K562 (cell line): ENCODE data around the gene SEMA5A. TPM values are rescaled to one million over a fixed set of nuclear protein-coding genes. Genes with fewer than 3 reads are reported as not detected.

Source experiments
- C11orf30 ChIP-seq: fragments of 450-650 bp; IDR thresholded peaks from 2 replicates; pipeline ENCODE4 v1.6.1; 2016; ENCODE audit warnings: low read depth, mild to moderate bottlenecking
- EGR1 ChIP-seq: fragments of 450-650 bp; conservative IDR thresholded peaks from 2 replicates; pipeline ENCODE4 v1.6.1; 2017; ENCODE audit warnings: mild to moderate bottlenecking
- GTF3C2 ChIP-seq: IDR thresholded peaks from 3 replicates; pipeline ENCODE4 v1.6.1; 2011; ENCODE audit warnings: borderline replicate concordance, mild to moderate bottlenecking, moderate library complexity; ENCODE audit not compliant: insufficient read length; ENCODE audit errors: extremely low read depth
- KDM4B ChIP-seq, 2 experiments: fragments of 450-650 bp in 1 of 2; sonication (generic) in 1 of 2; IDR thresholded peaks; 2 replicates each; pipeline ENCODE4 v1.6.1; 2016 to 2017; ENCODE audit warnings: borderline replicate concordance in 2 of 2, antibody characterized with exemption in 1 of 2, low read depth in 1 of 2, mild to moderate bottlenecking in 1 of 2
- MCM7 ChIP-seq, 2 experiments: fragments of 450-650 bp; IDR thresholded peaks; 2 replicates each; pipeline ENCODE4 v1.6.1; 2016 to 2018
- NCOA6 ChIP-seq: fragments of 450-650 bp; IDR thresholded peaks from 2 replicates; pipeline ENCODE4 v1.6.1; 2017; ENCODE audit warnings: mild to moderate bottlenecking
- RAD21 ChIP-seq, 2 experiments: fragments of 250-450 bp in 1 of 2; fragments of 450-650 bp in 1 of 2; sonication (Bioruptor Pico) in 1 of 2; formaldehyde crosslinking in 1 of 2; IDR thresholded peaks in 1 of 2; conservative IDR thresholded peaks in 1 of 2; 2 replicates each; pipeline versions ENCODE4 v1.4.0 to v1.8.0; 2020 to 2022; ENCODE audit warnings: mild to moderate bottlenecking in 2 of 2, moderate library complexity in 1 of 2
- REST ChIP-seq, 2 experiments: fragments of 450-650 bp; formaldehyde crosslinking in 1 of 2; IDR thresholded peaks; 2 replicates each; pipeline versions ENCODE4 v1.4.0 to v1.6.1; 2014 to 2020; ENCODE audit warnings: mild to moderate bottlenecking in 2 of 2, borderline replicate concordance in 1 of 2, low read depth in 1 of 2
- ZNF277 ChIP-seq: fragments of 250-450 bp; sonication (Bioruptor Pico); IDR thresholded peaks from 2 replicates; pipeline ENCODE4 v1.8.0; 2022; ENCODE audit warnings: inconsistent platforms, mild to moderate bottlenecking, moderate library complexity, borderline replicate concordance
- ZNF584 ChIP-seq: fragments of 200-800 bp; sonication (Bioruptor generic); IDR thresholded peaks from 2 replicates; pipeline ENCODE4 v1.6.1; 2016; ENCODE audit warnings: low read depth, mild to moderate bottlenecking, missing genetic modification characterization, missing compliant biosample characterization
- polyA plus RNA-seq, 8 experiments: library from polyadenylated mRNA; depleted of rRNA in 4 of 8; stranded (reverse) in 5 of 8; unstranded in 3 of 8; fragments of >200 nt; fragmentation: Nextera tagmentation in 2 of 8; fragmentation: Illumina TruSeq in 1 of 8; extraction: Ambion mirVana in 2 of 8; extraction: Trizol in 1 of 8; gene quantifications; 2 replicates each; pipeline versions ENCODE4 v1.2.1 to v1.2.3, GENCODE V29; 2011 to 2014; ENCODE audit warnings: inconsistent platforms in 1 of 8, missing spikeins in 1 of 8
- total RNA-seq, 7 experiments: library from RNA; depleted of rRNA in 6 of 7; stranded (reverse); fragments of >200 nt in 6 of 7; fragmentation: Illumina TruSeq in 2 of 7; extraction: Trizol in 2 of 7; gene quantifications; 2 replicates each; pipeline versions ENCODE4 v1.2.1 to v1.2.3, GENCODE V29; 2011 to 2021; ENCODE audit warnings: low replicate concordance in 1 of 7

Gene SEMA5A
- total and polyA plus RNA-seq, 9 of the 15 experiments (the other 6 are each of a cell fraction or from before 2014, with no cell fraction given): 0.02 TPM; not detected in 8

- TF ChIP-seq REST (IDR thresholded peaks at IDR 0.05; ENCODE audit: borderline replicate concordance) (peak; percentile 41; the same call in 1 of the 2 replicates), REST (CRISPR knock-in tag; IDR thresholded peaks at IDR 0.05; ENCODE audit: low read depth) (no peak), ZNF584 (no peak), NCOA6 (no peak), EGR1 (peak; percentile 80), RAD21 (CRISPR knock-in tag; conservative IDR thresholded peaks at IDR 0.05 in 1 of 2, IDR thresholded peaks at IDR 0.05 in 1 of 2) (peak; percentile 43 to 61; a peak in 3 of 4 replicates), MCM7 (IDR thresholded peaks at IDR 0.05) (no peak), KDM4B (IDR thresholded peaks at IDR 0.05; ENCODE audit: borderline replicate concordance in 2 of 2, low read depth in 1 of 2) (no peak), ZNF277 (CRISPR knock-in tag) (no peak), C11orf30 (no peak), GTF3C2 (no peak)
Observed at GRCh38 chr5:9544502-9545135, 1.3 kb downstream of the SEMA5A start (continued).
